Spleen (tissue), 7 donors: ENCODE measurements around the gene TSPAN15.

Source experiments
- POLR2A ChIP-seq, 3 donors: fragments of 450-650 bp; IDR thresholded peaks; one replicate each; pipeline ENCODE4 v1.5.1; 2017; ENCODE audit warnings: antibody characterized with exemption in 3 of 3, mild to moderate bottlenecking in 1 of 3
- TF ChIP-seq, protein P1 (sequence below), 11 experiments: fragments of 200-600 bp in 7 of 11; fragments of 450-650 bp in 4 of 11; sonication (generic) in 4 of 11; IDR thresholded peaks in 8 of 11; conservative IDR thresholded peaks in 3 of 11; 1 replicate in 7 of 11; 2 replicates in 4 of 11; pipeline versions ENCODE4 v1.4.0 to v1.8.0; 2016 to 2021; ENCODE audit warnings: antibody characterized with exemption in 11 of 11, inconsistent platforms in 4 of 11, mild to moderate bottlenecking in 1 of 11
- donor health status: DM: no; HTN: no; CAD: no; lungs with moderate emphysema.
- donor health status: DM: no; HTN: no; CAD: no.
- donor health status: DM: no; HTN: no; CAD: no.

DNA sequence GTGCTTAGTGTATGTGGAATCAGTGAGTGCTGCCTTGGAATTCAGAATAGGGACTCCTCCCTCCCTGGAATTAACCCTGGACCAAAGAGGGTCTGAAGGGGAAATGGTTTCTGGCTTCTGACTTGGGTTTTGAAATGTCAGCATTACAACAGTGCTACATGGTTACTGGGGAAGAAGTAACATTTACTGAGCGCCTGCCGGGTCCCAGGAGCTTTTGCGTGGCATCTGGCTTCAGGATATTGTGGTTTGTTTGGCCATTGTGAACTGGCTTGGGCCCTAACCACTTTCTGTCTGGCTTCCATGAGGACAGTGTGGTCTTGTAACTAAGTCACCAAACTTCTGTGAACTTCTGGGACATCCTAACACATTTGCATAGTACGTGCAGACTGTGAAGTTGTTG, 21.3 kb downstream of the TSPAN15 start:
- TF ChIP-seq, protein P1, sequence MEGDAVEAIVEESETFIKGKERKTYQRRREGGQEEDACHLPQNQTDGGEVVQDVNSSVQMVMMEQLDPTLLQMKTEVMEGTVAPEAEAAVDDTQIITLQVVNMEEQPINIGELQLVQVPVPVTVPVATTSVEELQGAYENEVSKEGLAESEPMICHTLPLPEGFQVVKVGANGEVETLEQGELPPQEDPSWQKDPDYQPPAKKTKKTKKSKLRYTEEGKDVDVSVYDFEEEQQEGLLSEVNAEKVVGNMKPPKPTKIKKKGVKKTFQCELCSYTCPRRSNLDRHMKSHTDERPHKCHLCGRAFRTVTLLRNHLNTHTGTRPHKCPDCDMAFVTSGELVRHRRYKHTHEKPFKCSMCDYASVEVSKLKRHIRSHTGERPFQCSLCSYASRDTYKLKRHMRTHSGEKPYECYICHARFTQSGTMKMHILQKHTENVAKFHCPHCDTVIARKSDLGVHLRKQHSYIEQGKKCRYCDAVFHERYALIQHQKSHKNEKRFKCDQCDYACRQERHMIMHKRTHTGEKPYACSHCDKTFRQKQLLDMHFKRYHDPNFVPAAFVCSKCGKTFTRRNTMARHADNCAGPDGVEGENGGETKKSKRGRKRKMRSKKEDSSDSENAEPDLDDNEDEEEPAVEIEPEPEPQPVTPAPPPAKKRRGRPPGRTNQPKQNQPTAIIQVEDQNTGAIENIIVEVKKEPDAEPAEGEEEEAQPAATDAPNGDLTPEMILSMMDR (IDR thresholded peaks at IDR 0.05 in 8 of 11, conservative IDR thresholded peaks at IDR 0.05 in 3 of 11), result no peak
- no peak for TF ChIP-seq POLR2A (IDR thresholded peaks at IDR 0.05)
